Left lung (tissue), 10 donors: ENCODE data around the gene SPR. TPM values are rescaled to one million over a fixed set of nuclear protein-coding genes. Genes with fewer than 3 reads are reported as not detected.

ENCODE experiments used
- ATAC-seq: fragments of 200-7000 bp; cut with Tn5 transposase; one replicate; pipeline ENCODE4 v1.9.1; 2020; ENCODE audit warnings: moderate library complexity
- DNase-seq, 4 donors: peaks; one replicate each; pipeline ENCODE4 v3.0.0-alpha.2; 2013 to 2020
- H3K27ac ChIP-seq, 2 donors: fragments of 200-600 bp; sonication (generic) in 1 of 2; one replicate each; pipeline versions ENCODE4 v1.5.0 to v1.8.0; 2020 to 2021
- H3K27me3 ChIP-seq, 2 donors: fragments of 200-600 bp; sonication (generic) in 1 of 2; one replicate each; pipeline versions ENCODE4 v1.5.0 to v1.8.0; 2020 to 2021
- H3K36me3 ChIP-seq, 2 donors: fragments of 200-600 bp; sonication (generic) in 1 of 2; one replicate each; pipeline versions ENCODE4 v1.5.0 to v1.8.0; 2020 to 2021
- H3K4me1 ChIP-seq, 2 donors: fragments of 200-600 bp; one replicate each; pipeline ENCODE4 v1.8.0; 2021
- H3K4me3 ChIP-seq, 2 donors: fragments of 200-600 bp; sonication (generic) in 1 of 2; one replicate each; pipeline versions ENCODE4 v1.5.0 to v1.8.0; 2020 to 2021; ENCODE audit warnings: mild to moderate bottlenecking in 1 of 2
- H3K9me3 ChIP-seq, 2 donors: fragments of 200-600 bp; sonication (generic) in 1 of 2; one replicate each; pipeline versions ENCODE4 v1.5.0 to v1.8.0; 2020 to 2021
- intact Hi-C, 2 donors: fragments of 100-400 bp; cut with DNase I; formaldehyde crosslinking; loops; one replicate each; pipeline versions ENCODE4 v1.11.2 to v1.14.2; 2022
- polyA plus RNA-seq, 6 donors: library from polyadenylated mRNA; unstranded; fragments of 120-200 nt; gene quantifications; one replicate each; pipeline ENCODE4 v1.2.1, GENCODE V29; 2013; ENCODE audit not compliant: insufficient read length in 6 of 6
- total RNA-seq, 2 donors: library from RNA; stranded (reverse); fragmentation: NEBNext Ultra II Directional; extraction: Animal tissue kit (Norgen Biotek cat#: 25700); gene quantifications; one replicate each; pipeline ENCODE4 v1.2.1, GENCODE V29; 2021
- TF ChIP-seq, protein P1 (sequence below), 2 donors: fragments of 200-600 bp; sonication (generic) in 1 of 2; IDR thresholded peaks; one replicate each; pipeline versions ENCODE4 v1.5.0 to v1.8.0; 2021; ENCODE audit warnings: antibody characterized with exemption in 2 of 2
- donor health status: DM: no; HTN: yes; CAD: no.
- donor health status: DM: no; HTN: no; CAD: no.

SPR gene
- total and polyA plus RNA-seq, 8 donors = 5.2 to 41.9 (median 6.0) TPM

GRCh38 chr2:72908741-72909140 is 21.5 kb downstream of the SPR start:
- H3K27me3 ChIP-seq = peaks cover 79 to 99% of the 10 kb centered on the region in 2 donors
- TF ChIP-seq, protein P1, sequence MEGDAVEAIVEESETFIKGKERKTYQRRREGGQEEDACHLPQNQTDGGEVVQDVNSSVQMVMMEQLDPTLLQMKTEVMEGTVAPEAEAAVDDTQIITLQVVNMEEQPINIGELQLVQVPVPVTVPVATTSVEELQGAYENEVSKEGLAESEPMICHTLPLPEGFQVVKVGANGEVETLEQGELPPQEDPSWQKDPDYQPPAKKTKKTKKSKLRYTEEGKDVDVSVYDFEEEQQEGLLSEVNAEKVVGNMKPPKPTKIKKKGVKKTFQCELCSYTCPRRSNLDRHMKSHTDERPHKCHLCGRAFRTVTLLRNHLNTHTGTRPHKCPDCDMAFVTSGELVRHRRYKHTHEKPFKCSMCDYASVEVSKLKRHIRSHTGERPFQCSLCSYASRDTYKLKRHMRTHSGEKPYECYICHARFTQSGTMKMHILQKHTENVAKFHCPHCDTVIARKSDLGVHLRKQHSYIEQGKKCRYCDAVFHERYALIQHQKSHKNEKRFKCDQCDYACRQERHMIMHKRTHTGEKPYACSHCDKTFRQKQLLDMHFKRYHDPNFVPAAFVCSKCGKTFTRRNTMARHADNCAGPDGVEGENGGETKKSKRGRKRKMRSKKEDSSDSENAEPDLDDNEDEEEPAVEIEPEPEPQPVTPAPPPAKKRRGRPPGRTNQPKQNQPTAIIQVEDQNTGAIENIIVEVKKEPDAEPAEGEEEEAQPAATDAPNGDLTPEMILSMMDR (IDR thresholded peaks at IDR 0.05) = no peak

GRCh38 chr2:72911256-72911655 is 24.0 kb downstream of the SPR start:
- peaks cover 85 to 100% of the 10 kb centered on the region in 2 donors for H3K27me3 ChIP-seq
- intact Hi-C loops = no loop called here
- no peak overlapping the region for H3K4me3 ChIP-seq
- H3K9me3 ChIP-seq = no peaks in the 10 kb centered on the region
- DNase-seq (no peak), ATAC-seq (no peak)
- no peak overlapping the region for H3K27ac ChIP-seq
- peaks cover 0 to 11% of the 10 kb centered on the region in 2 donors for H3K4me1 ChIP-seq
- no peaks in the 10 kb centered on the region for H3K36me3 ChIP-seq
- TF ChIP-seq, protein P1 (IDR thresholded peaks at IDR 0.05) = no peak

More at GRCh38 chr2:72908741-72909140, 21.5 kb downstream of the SPR start:
- no peak overlapping the region for H3K27ac ChIP-seq
- no peaks in the 10 kb centered on the region for H3K4me1 ChIP-seq
- no peak overlapping the region for H3K4me3 ChIP-seq
- DNase-seq = no peak
- intact Hi-C loops = no loop called here
- ATAC-seq = no peak
- no peaks in the 10 kb centered on the region for H3K9me3 ChIP-seq
- H3K36me3 ChIP-seq = no peaks in the 10 kb centered on the region

DNA sequence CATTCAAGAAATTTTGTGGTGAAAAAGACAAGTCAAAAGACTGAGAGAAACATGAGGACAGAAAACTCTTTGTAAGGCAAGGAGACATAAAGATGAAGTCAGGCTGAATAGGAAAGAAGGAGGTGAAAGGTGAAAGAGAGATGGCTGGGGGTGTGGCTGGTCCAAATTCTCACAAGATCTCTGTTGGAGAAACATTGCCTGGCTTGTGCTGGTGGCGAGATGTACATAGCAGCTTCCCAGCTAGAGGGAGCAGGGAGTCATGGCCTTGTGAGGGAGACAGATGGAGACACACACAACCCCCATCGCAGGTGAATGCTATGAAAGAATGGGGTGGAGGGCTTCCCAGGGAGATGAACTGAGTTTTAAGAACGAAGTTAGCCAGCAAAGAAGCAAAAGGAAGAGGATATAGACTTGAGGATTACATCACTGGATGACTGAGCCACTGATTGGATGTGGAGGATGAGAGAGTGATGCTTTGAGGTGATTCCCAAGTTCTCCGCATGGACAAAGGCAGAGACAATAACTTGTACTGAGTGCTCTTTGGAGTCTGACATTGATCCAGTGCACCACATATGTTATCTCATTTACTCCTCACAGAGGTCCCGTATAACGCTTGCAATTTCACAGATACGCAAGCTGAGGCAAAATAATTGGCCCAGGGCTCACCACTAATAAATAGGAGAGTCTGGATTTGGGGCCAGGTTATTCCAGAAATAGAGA is 26.4 kb downstream of the SPR start:
- intact Hi-C loops = no loop called here
- ATAC-seq (no peak), DNase-seq (no peak)
- Histone ChIP-seq H3K9me3 (no peaks in the 10 kb centered on the region), H3K4me3 (no peak overlapping the region), H3K27ac (no peak overlapping the region), H3K27me3 (peaks cover 98 to 100% of the 10 kb centered on the region in 2 donors), H3K36me3 (no peaks in the 10 kb centered on the region), H3K4me1 (peaks cover 5 to 35% of the 10 kb centered on the region in 2 donors)
- TF ChIP-seq, protein P1 (IDR thresholded peaks at IDR 0.05) = no peak

GRCh38 chr2:72914206-72914559 is 27.0 kb downstream of the SPR start:
- DNase-seq (no peak), ATAC-seq (no peak)
- Histone ChIP-seq H3K4me1 (peaks cover 5 to 38% of the 10 kb centered on the region in 2 donors), H3K27ac (no peak overlapping the region), H3K9me3 (no peaks in the 10 kb centered on the region), H3K36me3 (no peaks in the 10 kb centered on the region), H3K27me3 (peaks cover 98 to 100% of the 10 kb centered on the region in 2 donors), H3K4me3 (no peak overlapping the region)
- TF ChIP-seq, protein P1 (IDR thresholded peaks at IDR 0.05) = no peak
- intact Hi-C loops = no loop called here

GRCh38 chr2:72914589-72915319 is 27.5 kb downstream of the SPR start:
- Histone ChIP-seq H3K36me3 (no peaks in the 10 kb centered on the region), H3K9me3 (no peaks in the 10 kb centered on the region), H3K27ac (no peak overlapping the region), H3K27me3 (peaks cover 98 to 100% of the 10 kb centered on the region in 2 donors), H3K4me1 (peaks cover 5 to 38% of the 10 kb centered on the region in 2 donors), H3K4me3 (no peak overlapping the region)
- TF ChIP-seq, protein P1 (IDR thresholded peaks at IDR 0.05) = no peak
- DNase-seq = no peak
- intact Hi-C loops = no loop called here
- no peak for ATAC-seq
